ENCODE measurements around the gene RAB33B.
A peak's percentile ranks its signal among the peaks of the same experiment; 100 is the strongest.
"Not testable (repeated sequence)": the region's sequence is repeated elsewhere in the genome, so short reads cannot be mapped to it uniquely, and the experiment has no call there.

RAB33B gene

GRCh38 chr4:139454111-139455045 lies at the start of gene RAB33B:
TSS of gene RAB33B (plus strand) at chr4:139454121. CDS start at chr4:139454196, 75 bp downstream.
- Histone ChIP-seq H3K4me3 (peak within 1 kb of the TSS; percentile 93), H3K27ac (peak within 1 kb of the TSS; percentile 94 to 99)
- no peak for DNase-seq (ENCODE audit: low spot score)
- no peak for TF ChIP-seq CTCF (IDR thresholded peaks at IDR 0.05)

GRCh38 chr4:139410312-139410711 lies 43.6 kb upstream of the RAB33B start:
- Histone ChIP-seq H3K4me3 (no peak overlapping the region), H3K27ac (no peak overlapping the region)
- DNase-seq (ENCODE audit: low spot score): no peak
- TF ChIP-seq CTCF (IDR thresholded peaks at IDR 0.05): no peak

GRCh38 chr4:139414671-139415210 lies 39.2 kb upstream of the RAB33B start:
- H3K27ac ChIP-seq; H3K4me3 ChIP-seq; DNase-seq (ENCODE audit: low spot score): not testable (repeated sequence)

- no peak overlapping the region for H3K27ac ChIP-seq
- DNase-seq (ENCODE audit: low spot score): no peak
- TF ChIP-seq CTCF (IDR thresholded peaks at IDR 0.05): peak; percentile 44
- no peak overlapping the region for H3K4me3 ChIP-seq
These were observed 37.7 kb upstream of the RAB33B start for GRCh38 chr4:139416073-139416673.

- H3K4me3 ChIP-seq: no peak overlapping the region
- H3K27ac ChIP-seq: peak overlapping the region in 1 of 2 donors; percentile 65
- no peak for DNase-seq (ENCODE audit: low spot score)
- no peak for TF ChIP-seq CTCF (IDR thresholded peaks at IDR 0.05)
These were observed 34.5 kb upstream of the RAB33B start for GRCh38 chr4:139419388-139419914.

- Histone ChIP-seq H3K27ac (no peak overlapping the region), H3K4me3 (no peak overlapping the region)
- DNase-seq (ENCODE audit: low spot score): no peak
- no peak for TF ChIP-seq CTCF (IDR thresholded peaks at IDR 0.05)
These were observed 33.3 kb upstream of the RAB33B start for GRCh38 chr4:139420652-139421051.

- no peak for TF ChIP-seq CTCF (IDR thresholded peaks at IDR 0.05)
These were observed 17.8 kb upstream of the RAB33B start for GRCh38 chr4:139436122-139436521.

More at GRCh38 chr4:139436122-139436521, 17.8 kb upstream of the RAB33B start:
- H3K4me3 ChIP-seq: no peak overlapping the region
- no peak overlapping the region for H3K27ac ChIP-seq
- no peak for DNase-seq (ENCODE audit: low spot score)
